PFSK-1 (cell line): Measurements from ENCODE around the gene GPNMB.

Source experiments
- FOXP2 ChIP-seq: optimal IDR thresholded peaks from 2 replicates; pipeline ENCODE3; 2011; ENCODE audit warnings: borderline replicate concordance, control low read depth, inconsistent platforms; ENCODE audit not compliant: insufficient read depth; ENCODE audit errors: extremely low read length, extremely low read depth
- POLR2AphosphoS5 ChIP-seq: IDR thresholded peaks from 2 replicates; pipeline ENCODE4 v1.6.1; 2012; ENCODE audit warnings: low read depth, mild to moderate bottlenecking, control low read depth, low read length, moderate library complexity
- SIN3A ChIP-seq: IDR thresholded peaks from 2 replicates; pipeline ENCODE4 v1.6.1; 2012; ENCODE audit warnings: mild to moderate bottlenecking, low read length, moderate library complexity, borderline replicate concordance; ENCODE audit not compliant: insufficient read depth
- TF ChIP-seq, protein P1 (sequence below), 2 experiments: IDR thresholded peaks; 2 replicates each; pipeline versions ENCODE4 v1.6.1 to v1.8.0; 2011 to 2012; ENCODE audit warnings: low read depth in 2 of 2, low read length in 2 of 2, control low read depth in 1 of 2, inconsistent platforms in 1 of 2, mild to moderate bottlenecking in 1 of 2, moderate library complexity in 1 of 2; ENCODE audit not compliant: insufficient read depth in 1 of 2

DNA sequence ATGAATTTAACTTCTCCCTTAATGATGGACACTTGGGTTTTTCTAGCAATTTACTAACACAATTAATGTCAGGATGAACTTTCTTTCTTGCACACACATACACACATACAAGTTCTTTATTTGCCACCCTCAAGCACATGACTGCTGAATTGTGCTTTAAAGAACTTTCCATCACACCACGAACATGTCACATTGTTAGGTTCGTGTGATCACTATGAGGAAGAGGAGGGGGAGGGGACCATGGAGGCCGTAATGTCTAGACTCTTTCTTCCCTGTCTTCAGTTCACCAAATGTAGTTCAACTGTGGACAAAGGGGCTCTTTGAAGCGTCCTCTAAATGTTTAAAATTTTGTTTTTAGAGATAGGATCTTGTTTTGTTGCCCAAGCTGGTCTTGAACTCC is 33.7 kb upstream of the GPNMB start:
- TF ChIP-seq POLR2AphosphoS5 (no peak), FOXP2 (no peak), SIN3A (no peak)
- TF ChIP-seq, protein P1, sequence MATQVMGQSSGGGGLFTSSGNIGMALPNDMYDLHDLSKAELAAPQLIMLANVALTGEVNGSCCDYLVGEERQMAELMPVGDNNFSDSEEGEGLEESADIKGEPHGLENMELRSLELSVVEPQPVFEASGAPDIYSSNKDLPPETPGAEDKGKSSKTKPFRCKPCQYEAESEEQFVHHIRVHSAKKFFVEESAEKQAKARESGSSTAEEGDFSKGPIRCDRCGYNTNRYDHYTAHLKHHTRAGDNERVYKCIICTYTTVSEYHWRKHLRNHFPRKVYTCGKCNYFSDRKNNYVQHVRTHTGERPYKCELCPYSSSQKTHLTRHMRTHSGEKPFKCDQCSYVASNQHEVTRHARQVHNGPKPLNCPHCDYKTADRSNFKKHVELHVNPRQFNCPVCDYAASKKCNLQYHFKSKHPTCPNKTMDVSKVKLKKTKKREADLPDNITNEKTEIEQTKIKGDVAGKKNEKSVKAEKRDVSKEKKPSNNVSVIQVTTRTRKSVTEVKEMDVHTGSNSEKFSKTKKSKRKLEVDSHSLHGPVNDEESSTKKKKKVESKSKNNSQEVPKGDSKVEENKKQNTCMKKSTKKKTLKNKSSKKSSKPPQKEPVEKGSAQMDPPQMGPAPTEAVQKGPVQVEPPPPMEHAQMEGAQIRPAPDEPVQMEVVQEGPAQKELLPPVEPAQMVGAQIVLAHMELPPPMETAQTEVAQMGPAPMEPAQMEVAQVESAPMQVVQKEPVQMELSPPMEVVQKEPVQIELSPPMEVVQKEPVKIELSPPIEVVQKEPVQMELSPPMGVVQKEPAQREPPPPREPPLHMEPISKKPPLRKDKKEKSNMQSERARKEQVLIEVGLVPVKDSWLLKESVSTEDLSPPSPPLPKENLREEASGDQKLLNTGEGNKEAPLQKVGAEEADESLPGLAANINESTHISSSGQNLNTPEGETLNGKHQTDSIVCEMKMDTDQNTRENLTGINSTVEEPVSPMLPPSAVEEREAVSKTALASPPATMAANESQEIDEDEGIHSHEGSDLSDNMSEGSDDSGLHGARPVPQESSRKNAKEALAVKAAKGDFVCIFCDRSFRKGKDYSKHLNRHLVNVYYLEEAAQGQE (IDR thresholded peaks at IDR 0.05; ENCODE audit: insufficient read depth in 1 of 2, low read depth in 2 of 2, low read length in 2 of 2), result no peak
